ENCODE measurements around the gene DCUN1D2.

The DCUN1D2 gene

GRCh38 chr13:113507505-113508345 lies 17.2 kb upstream of the DCUN1D2 start:
- Histone ChIP-seq H3K36me3 (peaks cover 70% of the 10 kb centered on the region), H3K27me3 (ENCODE audit: insufficient read depth, low read depth, severe bottlenecking) (no peaks in the 10 kb centered on the region), H3K4me3 (ENCODE audit: low read depth, low read length) (no peak overlapping the region), H3K9me3 (ENCODE audit: severe bottlenecking) (no peaks in the 10 kb centered on the region), H3K27ac (no peak overlapping the region)
- DNase-seq: no peak
- TF ChIP-seq, protein P1, sequence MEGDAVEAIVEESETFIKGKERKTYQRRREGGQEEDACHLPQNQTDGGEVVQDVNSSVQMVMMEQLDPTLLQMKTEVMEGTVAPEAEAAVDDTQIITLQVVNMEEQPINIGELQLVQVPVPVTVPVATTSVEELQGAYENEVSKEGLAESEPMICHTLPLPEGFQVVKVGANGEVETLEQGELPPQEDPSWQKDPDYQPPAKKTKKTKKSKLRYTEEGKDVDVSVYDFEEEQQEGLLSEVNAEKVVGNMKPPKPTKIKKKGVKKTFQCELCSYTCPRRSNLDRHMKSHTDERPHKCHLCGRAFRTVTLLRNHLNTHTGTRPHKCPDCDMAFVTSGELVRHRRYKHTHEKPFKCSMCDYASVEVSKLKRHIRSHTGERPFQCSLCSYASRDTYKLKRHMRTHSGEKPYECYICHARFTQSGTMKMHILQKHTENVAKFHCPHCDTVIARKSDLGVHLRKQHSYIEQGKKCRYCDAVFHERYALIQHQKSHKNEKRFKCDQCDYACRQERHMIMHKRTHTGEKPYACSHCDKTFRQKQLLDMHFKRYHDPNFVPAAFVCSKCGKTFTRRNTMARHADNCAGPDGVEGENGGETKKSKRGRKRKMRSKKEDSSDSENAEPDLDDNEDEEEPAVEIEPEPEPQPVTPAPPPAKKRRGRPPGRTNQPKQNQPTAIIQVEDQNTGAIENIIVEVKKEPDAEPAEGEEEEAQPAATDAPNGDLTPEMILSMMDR (IDR thresholded peaks at IDR 0.05; ENCODE audit: low read depth, low read length): no peak

- no peak for DNase-seq
- TF ChIP-seq, protein P1 (IDR thresholded peaks at IDR 0.05; ENCODE audit: low read depth, low read length): no peak
- Histone ChIP-seq H3K36me3 (peaks cover 78% of the 10 kb centered on the region), H3K9me3 (ENCODE audit: severe bottlenecking) (no peaks in the 10 kb centered on the region), H3K27ac (no peak overlapping the region), H3K4me3 (ENCODE audit: low read depth, low read length) (no peak overlapping the region), H3K27me3 (ENCODE audit: insufficient read depth, low read depth, severe bottlenecking) (no peaks in the 10 kb centered on the region)
Measured at GRCh38 chr13:113506871-113507388, 16.4 kb upstream of the DCUN1D2 start.

GRCh38 chr13:113506025-113506685 lies 15.6 kb upstream of the DCUN1D2 start:
- H3K4me3 ChIP-seq (ENCODE audit: low read depth, low read length): no peak overlapping the region
- TF ChIP-seq, protein P1 (IDR thresholded peaks at IDR 0.05; ENCODE audit: low read depth, low read length): no peak
- no peaks in the 10 kb centered on the region for H3K27me3 ChIP-seq (ENCODE audit: insufficient read depth, low read depth, severe bottlenecking)
- no peaks in the 10 kb centered on the region for H3K9me3 ChIP-seq (ENCODE audit: severe bottlenecking)
- no peak for DNase-seq
- peaks cover 81% of the 10 kb centered on the region for H3K36me3 ChIP-seq
- no peak overlapping the region for H3K27ac ChIP-seq

DNA sequence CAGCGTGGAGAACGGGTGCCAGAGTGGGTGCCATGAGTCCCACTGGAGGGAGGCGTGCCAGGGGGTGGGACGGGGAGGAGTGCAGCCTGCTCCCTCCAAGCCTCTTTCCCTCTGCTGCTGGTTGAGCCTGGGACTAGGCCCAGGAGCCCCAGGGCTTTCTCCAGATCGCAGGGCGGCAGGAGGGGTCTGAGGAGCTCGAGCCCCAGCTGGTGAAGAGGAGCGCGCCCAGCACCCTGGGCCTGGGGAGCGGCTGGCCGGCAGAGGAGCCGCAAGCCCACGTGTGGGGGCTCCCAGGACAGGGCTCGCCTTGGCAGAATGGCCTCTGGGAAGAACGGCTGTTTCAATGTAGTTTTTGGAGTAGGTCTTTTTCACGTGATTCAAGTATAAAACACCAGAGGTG lies 12.2 kb upstream of the DCUN1D2 start:
- no peak overlapping the region for H3K4me3 ChIP-seq (ENCODE audit: low read depth, low read length)
- H3K27ac ChIP-seq: no peak overlapping the region
- no peaks in the 10 kb centered on the region for H3K9me3 ChIP-seq (ENCODE audit: severe bottlenecking)
- H3K27me3 ChIP-seq (ENCODE audit: insufficient read depth, low read depth, severe bottlenecking): no peaks in the 10 kb centered on the region
- TF ChIP-seq, protein P1 (IDR thresholded peaks at IDR 0.05; ENCODE audit: low read depth, low read length): no peak
- no peak for DNase-seq
- peaks cover 90% of the 10 kb centered on the region for H3K36me3 ChIP-seq

DNA sequence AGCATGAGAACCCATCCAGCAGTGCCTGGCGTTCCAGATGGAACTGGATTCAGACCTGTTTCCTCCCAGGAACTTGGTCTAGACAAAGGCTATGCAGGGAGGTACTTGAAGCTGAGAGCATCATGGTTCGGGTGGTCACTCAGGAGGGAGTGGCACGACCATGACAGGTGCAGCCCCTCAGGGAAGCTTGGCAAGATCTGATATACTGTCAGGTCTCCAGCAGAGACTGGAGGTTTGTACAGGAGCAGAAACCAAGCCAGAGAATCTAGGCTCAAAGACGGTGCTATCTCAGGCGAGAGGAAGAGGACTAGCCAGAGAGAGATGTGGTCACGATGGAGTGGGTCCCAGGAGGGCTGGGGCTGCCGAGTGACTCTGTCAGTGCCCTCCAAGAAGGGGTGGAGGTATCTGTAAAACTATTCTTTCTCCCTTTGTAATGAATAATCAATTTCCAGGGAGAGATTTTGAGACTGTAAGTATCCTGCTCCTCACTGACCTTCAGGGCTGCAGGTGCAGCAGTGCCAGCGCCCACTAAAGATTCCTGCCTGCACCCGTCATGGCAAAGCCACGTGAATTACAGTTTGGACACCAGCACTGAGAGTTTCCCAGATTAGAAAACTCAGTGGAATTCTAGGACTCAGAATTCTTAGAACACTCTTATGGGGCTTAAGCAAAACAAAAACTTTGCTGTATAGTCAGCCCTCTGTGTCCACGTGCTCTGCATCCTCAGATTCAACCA lies 10.2 kb upstream of the DCUN1D2 start:
- H3K36me3 ChIP-seq: peaks cover 97% of the 10 kb centered on the region
- no peak for DNase-seq
- H3K27me3 ChIP-seq (ENCODE audit: insufficient read depth, low read depth, severe bottlenecking): no peaks in the 10 kb centered on the region
- no peaks in the 10 kb centered on the region for H3K9me3 ChIP-seq (ENCODE audit: severe bottlenecking)
- H3K27ac ChIP-seq: no peak overlapping the region
- TF ChIP-seq, protein P1 (IDR thresholded peaks at IDR 0.05; ENCODE audit: low read depth, low read length): no peak
- H3K4me3 ChIP-seq (ENCODE audit: low read depth, low read length): no peak overlapping the region

Measured in WERI-Rb-1 (cell line).